ENCODE data around the gene CEP85L. TPM values are rescaled to one million over a fixed set of nuclear protein-coding genes. Genes with fewer than 3 reads are reported as not detected.

Gene CEP85L
- total RNA-seq, 1 donor from 2014 or later: 21.8 TPM

DNA sequence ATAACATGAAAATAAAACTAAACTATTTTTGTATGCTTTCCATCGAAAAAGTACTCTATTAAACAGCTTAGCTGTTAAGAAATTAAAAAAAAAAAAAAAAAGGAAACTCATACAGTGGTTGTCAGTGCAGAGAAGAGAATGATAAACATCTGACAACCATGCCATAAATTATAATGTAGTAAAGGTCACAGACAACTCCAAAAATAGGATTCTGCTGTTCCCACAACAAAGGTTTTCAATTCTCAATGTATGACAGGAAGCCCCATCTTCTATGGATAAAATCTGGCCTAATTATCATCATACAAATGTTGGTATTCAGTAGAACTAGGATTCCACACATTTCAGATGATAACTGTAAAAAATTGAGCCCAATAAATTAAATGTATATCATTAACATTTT lies 98.3 kb downstream of the CEP85L start:
- Mint-ChIP-seq H3K4me3 (no peak overlapping the region), H3K27ac (no peak overlapping the region), H3K4me1 (no peaks in the 10 kb centered on the region), H3K27me3 (no peaks in the 10 kb centered on the region), H3K36me3 (ENCODE audit: low read depth) (peaks cover 4% of the 10 kb centered on the region), H3K9me3 (no peaks in the 10 kb centered on the region)
- ATAC-seq (ENCODE audit: low read depth) (no peak), DNase-seq (no peak)
- TF ChIP-seq, protein P1, sequence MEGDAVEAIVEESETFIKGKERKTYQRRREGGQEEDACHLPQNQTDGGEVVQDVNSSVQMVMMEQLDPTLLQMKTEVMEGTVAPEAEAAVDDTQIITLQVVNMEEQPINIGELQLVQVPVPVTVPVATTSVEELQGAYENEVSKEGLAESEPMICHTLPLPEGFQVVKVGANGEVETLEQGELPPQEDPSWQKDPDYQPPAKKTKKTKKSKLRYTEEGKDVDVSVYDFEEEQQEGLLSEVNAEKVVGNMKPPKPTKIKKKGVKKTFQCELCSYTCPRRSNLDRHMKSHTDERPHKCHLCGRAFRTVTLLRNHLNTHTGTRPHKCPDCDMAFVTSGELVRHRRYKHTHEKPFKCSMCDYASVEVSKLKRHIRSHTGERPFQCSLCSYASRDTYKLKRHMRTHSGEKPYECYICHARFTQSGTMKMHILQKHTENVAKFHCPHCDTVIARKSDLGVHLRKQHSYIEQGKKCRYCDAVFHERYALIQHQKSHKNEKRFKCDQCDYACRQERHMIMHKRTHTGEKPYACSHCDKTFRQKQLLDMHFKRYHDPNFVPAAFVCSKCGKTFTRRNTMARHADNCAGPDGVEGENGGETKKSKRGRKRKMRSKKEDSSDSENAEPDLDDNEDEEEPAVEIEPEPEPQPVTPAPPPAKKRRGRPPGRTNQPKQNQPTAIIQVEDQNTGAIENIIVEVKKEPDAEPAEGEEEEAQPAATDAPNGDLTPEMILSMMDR (IDR thresholded peaks at IDR 0.05): no peak
- CTCF ChIA-PET: interaction anchor here (0.7 to 0.8 kb wide), 3 partner anchors 13 to 930 kb away, joined by 3 to 4 read pairs (median 3); no protein-coding TSS in a partner anchor
- intact Hi-C loops (cut with micrococcal nuclease): loop anchor here (10.0 kb wide), 1 partner anchor 948 kb away; the partner anchor contains the start of gene GOPC
- POLR2A ChIA-PET: no interaction called here

DNA sequence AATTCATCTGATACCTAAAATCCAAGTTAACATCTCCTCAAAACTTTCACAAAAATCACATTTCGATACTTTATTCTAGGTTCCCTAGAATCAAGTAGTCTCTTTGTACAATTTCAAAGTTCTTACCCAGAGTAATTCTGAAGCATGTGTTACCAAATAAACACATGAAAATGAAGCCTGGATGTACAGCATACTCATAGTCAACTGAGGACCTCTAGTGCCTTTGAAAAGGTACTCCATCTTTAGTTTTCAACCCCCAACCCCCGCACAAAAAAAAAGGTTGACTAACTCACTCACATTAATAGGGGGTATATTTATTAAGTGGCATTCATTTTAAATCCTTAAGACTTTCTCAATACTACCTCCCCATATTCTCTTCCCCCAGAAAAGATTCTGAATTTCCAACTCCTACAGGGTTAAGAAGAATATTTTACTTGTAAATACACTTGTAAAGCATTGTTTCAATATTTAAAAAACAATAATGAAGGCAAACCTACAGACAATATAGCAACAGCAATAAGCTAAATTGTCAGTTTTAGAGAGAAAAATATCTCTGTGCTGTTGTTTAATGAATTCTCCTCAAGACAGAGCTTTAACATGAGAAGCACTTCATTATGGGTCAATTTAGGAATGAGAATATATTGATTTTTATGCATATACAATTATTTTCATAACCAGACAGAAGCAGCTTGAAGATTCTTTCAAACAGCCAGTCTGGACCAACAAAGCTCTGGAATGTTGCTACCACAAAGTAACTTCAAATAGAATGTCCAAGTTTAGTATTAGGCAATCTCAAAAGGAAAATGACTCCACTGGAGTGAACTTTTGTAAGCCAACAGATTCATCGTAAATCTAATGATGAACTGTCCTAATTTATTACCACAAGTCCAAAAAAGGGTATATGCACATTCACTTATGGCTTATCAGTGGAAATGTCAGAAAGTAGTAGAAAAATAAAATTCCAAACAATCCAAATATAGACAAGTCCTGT lies 100.0 kb downstream of the CEP85L start:
- intact Hi-C loops (cut with micrococcal nuclease): loop anchor here (1.0 to 10.0 kb wide), 5 partner anchors 267 to 1205 kb away; partner anchors contain the start of gene GOPC
- Mint-ChIP-seq H3K27ac (no peak overlapping the region), H3K9me3 (no peaks in the 10 kb centered on the region), H3K4me1 (no peaks in the 10 kb centered on the region), H3K4me3 (no peak overlapping the region), H3K36me3 (ENCODE audit: low read depth) (peaks cover 4% of the 10 kb centered on the region), H3K27me3 (no peaks in the 10 kb centered on the region)
- POLR2A ChIA-PET: no interaction called here
- ATAC-seq (ENCODE audit: low read depth) (peak; percentile 57), DNase-seq (no peak)
- CTCF ChIA-PET: no interaction called here
- TF ChIP-seq, protein P1 (IDR thresholded peaks at IDR 0.05): no peak

DNA sequence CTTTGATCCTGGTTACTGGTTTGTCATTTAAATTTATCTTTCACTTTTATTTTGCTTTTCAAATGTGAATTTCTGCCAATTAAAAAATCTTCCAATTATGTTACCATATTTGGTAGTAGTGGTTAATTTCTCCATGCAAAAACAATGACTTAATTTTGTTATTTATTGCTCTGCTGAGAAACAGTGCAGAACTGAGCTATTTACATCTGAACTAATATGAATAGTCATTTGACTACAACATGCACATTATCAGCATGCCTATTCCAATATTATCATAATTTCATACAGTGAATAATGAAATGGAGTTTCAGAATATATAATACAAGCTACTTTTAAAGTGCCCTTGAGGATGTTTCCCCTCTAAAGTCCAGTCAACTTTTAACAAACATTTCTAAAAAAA lies 102.8 kb downstream of the CEP85L start:
- Mint-ChIP-seq H3K36me3 (ENCODE audit: low read depth) (no peaks in the 10 kb centered on the region), H3K4me3 (no peak overlapping the region), H3K4me1 (no peaks in the 10 kb centered on the region), H3K9me3 (no peaks in the 10 kb centered on the region), H3K27ac (no peak overlapping the region), H3K27me3 (no peaks in the 10 kb centered on the region)
- TF ChIP-seq, protein P1 (IDR thresholded peaks at IDR 0.05): no peak
- DNase-seq: no peak
- no peak for ATAC-seq (ENCODE audit: low read depth)
- intact Hi-C loops (cut with micrococcal nuclease): no loop called here
- POLR2A ChIA-PET: no interaction called here
- CTCF ChIA-PET: no interaction called here

DNA sequence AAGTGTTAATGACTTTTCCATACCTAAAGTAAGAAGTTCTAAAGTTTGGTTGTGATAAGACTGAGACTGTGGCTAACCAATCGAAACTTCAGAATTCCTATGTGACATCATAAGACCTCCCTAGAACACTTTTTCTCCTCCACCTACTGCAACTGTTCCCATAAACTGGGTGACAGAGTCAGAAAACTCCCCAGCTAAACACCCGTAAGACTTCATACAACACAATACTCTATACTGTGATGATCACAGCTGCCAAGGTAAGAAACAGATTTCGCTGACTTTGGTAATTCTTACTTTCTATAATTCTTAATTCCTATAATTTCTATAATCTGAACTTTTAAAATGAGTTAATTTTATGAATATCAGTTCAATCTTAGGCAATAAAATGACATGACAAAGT lies 103.3 kb downstream of the CEP85L start, which contains the start of gene PLN:
TSS of gene PLN (plus strand) at position 161 of the 400 bp plus-strand sequence. CDS start 10,626 bp downstream, outside the sequence.
- Mint-ChIP-seq H3K4me3 (no peak within 1 kb of the TSS), H3K9me3 (no peaks in the 10 kb centered on the region), H3K4me1 (no peaks in the 10 kb centered on the region), H3K36me3 (ENCODE audit: low read depth) (no peaks in the 10 kb centered on the region), H3K27ac (no peak within 1 kb of the TSS), H3K27me3 (no peaks in the 10 kb centered on the region)
- CTCF ChIA-PET: no interaction called here
- TF ChIP-seq, protein P1 (IDR thresholded peaks at IDR 0.05): no peak
- POLR2A ChIA-PET: no interaction called here
- ATAC-seq (ENCODE audit: low read depth): no peak
- intact Hi-C loops (cut with micrococcal nuclease): no loop called here
- DNase-seq: no peak

DNA sequence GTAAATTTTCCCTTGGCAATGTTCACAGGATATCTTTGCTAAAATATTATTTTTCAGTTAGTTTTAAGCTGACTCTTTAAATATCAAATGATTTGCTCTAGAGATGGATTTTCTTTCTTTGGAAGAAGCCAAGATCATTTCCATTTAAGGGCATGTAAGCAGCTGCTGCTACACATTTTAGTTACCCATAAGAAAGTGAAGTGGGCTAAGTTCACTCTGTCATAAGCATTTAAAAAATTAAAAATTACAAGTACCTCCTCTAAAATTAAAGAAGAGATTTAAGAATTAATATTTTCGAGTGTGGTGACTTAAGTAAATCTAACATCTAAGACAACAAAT lies 104.5 kb downstream of the CEP85L start:
- Mint-ChIP-seq H3K27me3 (no peaks in the 10 kb centered on the region), H3K36me3 (ENCODE audit: low read depth) (no peaks in the 10 kb centered on the region), H3K4me1 (no peaks in the 10 kb centered on the region), H3K4me3 (no peak overlapping the region), H3K27ac (no peak overlapping the region), H3K9me3 (no peaks in the 10 kb centered on the region)
- TF ChIP-seq, protein P1 (IDR thresholded peaks at IDR 0.05): no peak
- intact Hi-C loops (cut with micrococcal nuclease): no loop called here
- ChIA-PET POLR2A (no interaction called here), CTCF (no interaction called here)
- ATAC-seq (ENCODE audit: low read depth) (no peak), DNase-seq (no peak)

Measured in activated B cell treated with CpG ODN at 0.5 μM for 24 hours (primary cell).